AG08396 (cell line): ENCODE measurements around the gene SYCE1.
"Not testable (repeated sequence)": the region's sequence is repeated elsewhere in the genome, so short reads cannot be mapped to it uniquely, and the experiment has no call there.

ENCODE experiments used
- DNase-seq: peaks from one replicate; pipeline ENCODE4 v3.0.0; 2012; ENCODE audit warnings: low spot score, mixed read lengths

The SYCE1 gene

GRCh38 chr10:133565441-133566294 lies at the start of gene SYCE1:
SYCE1 (minus strand) TSS chr10:133565583; CDS start chr10:133565529, 54 bp downstream.
- peak; percentile 39 for DNase-seq

GRCh38 chr10:133614830-133615580 lies 49.6 kb upstream of the SYCE1 start:
- no peak for DNase-seq

- DNase-seq, result no peak
These were observed 48.3 kb upstream of the SYCE1 start for GRCh38 chr10:133613699-133614098.

GRCh38 chr10:133611079-133611478 lies 45.7 kb upstream of the SYCE1 start:
- no peak for DNase-seq

- DNase-seq, result peak; percentile 35
These were observed 43.5 kb upstream of the SYCE1 start for GRCh38 chr10:133608855-133609254.

- DNase-seq, result not testable (repeated sequence)
These were observed 38.1 kb upstream of the SYCE1 start for GRCh38 chr10:133603434-133603833.

- DNase-seq, result no peak
These were observed 35.3 kb upstream of the SYCE1 start for GRCh38 chr10:133600657-133601056.

- DNase-seq, result not testable (repeated sequence)
These were observed 34.5 kb upstream of the SYCE1 start for GRCh38 chr10:133599869-133600268.

- DNase-seq, result no peak
These were observed 27.3 kb upstream of the SYCE1 start for GRCh38 chr10:133592716-133593115.

- peak; percentile 4 for DNase-seq
These were observed 25.6 kb upstream of the SYCE1 start for GRCh38 chr10:133590970-133591359.

- DNase-seq, result no peak
These were observed 25.0 kb upstream of the SYCE1 start for GRCh38 chr10:133590226-133590969.

GRCh38 chr10:133577037-133577436 lies 11.7 kb upstream of the SYCE1 start:
- not testable (repeated sequence) for DNase-seq

- DNase-seq, result not testable (repeated sequence)
These were observed 8.1 kb upstream of the SYCE1 start for GRCh38 chr10:133573460-133573859.

GRCh38 chr10:133572055-133572454 lies 6.7 kb upstream of the SYCE1 start:
- not testable (repeated sequence) for DNase-seq

- DNase-seq, result not testable (repeated sequence)
These were observed 4.4 kb upstream of the SYCE1 start for GRCh38 chr10:133569801-133570200.

- DNase-seq, result not testable (repeated sequence)
These were observed 3.6 kb upstream of the SYCE1 start for GRCh38 chr10:133568831-133569527.

- no peak for DNase-seq
These were observed 2.9 kb upstream of the SYCE1 start for GRCh38 chr10:133568287-133568614.

- no peak for DNase-seq
These were observed 2.4 kb upstream of the SYCE1 start for GRCh38 chr10:133567609-133568286.

GRCh38 chr10:133567119-133567518 lies 1.7 kb upstream of the SYCE1 start:
- no peak for DNase-seq

GRCh38 chr10:133564816-133565215 lies 567 bp downstream of the SYCE1 start:
- DNase-seq, result no peak

- DNase-seq, result no peak
These were observed 6.2 kb downstream of the SYCE1 start for GRCh38 chr10:133559216-133559615.
